ENCODE measurements around the gene PHLDA2.

GRCh38 chr11:2881981-2882375 is 47.2 kb downstream of the PHLDA2 start:
- TF ChIP-seq CTCF (IDR thresholded peaks at IDR 0.05) (no peak), EZH2 (IDR thresholded peaks at IDR 0.05; ENCODE audit: borderline replicate concordance, insufficient read depth, low read depth, low read length, poor library complexity, severe bottlenecking) (no peak)

Data from B cell (primary cell).